Stomach (tissue), 9 donors: ENCODE data around the gene NDUFA8. TPM values are rescaled to one million over a fixed set of nuclear protein-coding genes. Genes with fewer than 3 reads are reported as not detected.
A peak's percentile ranks its signal among the peaks of the same experiment; 100 is the strongest.

Experiments
- DNase-seq, 2 donors: peaks; one replicate each; pipeline versions ENCODE4 v3.0.0 to v3.0.0-alpha.2; 2013 to 2019
- H3K27ac ChIP-seq, 5 donors: fragments of 200-600 bp in 4 of 5; sonication (generic) in 4 of 5; one replicate each; pipeline ENCODE4 v1.5.1; 2013 to 2019; ENCODE audit warnings: mild to moderate bottlenecking in 1 of 5, moderate library complexity in 1 of 5
- H3K27me3 ChIP-seq, 3 donors: fragments of 200-600 bp; sonication (generic); one replicate each; pipeline ENCODE4 v1.5.1; 2017 to 2019; ENCODE audit warnings: mixed run types in 1 of 3
- H3K36me3 ChIP-seq, 4 donors: fragments of 200-600 bp; sonication (generic); 1 replicate in 3 of 4; 2 replicates in 1 of 4; pipeline ENCODE4 v1.5.1; 2016 to 2019
- H3K4me1 ChIP-seq, 4 donors: fragments of 200-600 bp; sonication (generic); one replicate each; pipeline ENCODE4 v1.5.1; 2016 to 2019
- H3K4me3 ChIP-seq, 4 donors: fragments of 200-600 bp; sonication (generic) in 3 of 4; one replicate each; pipeline ENCODE4 v1.5.1; 2016 to 2019; ENCODE audit warnings: mild to moderate bottlenecking in 1 of 4
- H3K9me3 ChIP-seq, 4 donors: fragments of 200-600 bp; sonication (generic); one replicate each; pipeline ENCODE4 v1.5.1; 2016 to 2019
- CTCF ChIP-seq, 7 experiments: fragments of 450-650 bp in 4 of 7; fragments of 200-600 bp in 3 of 7; sonication (generic) in 3 of 7; IDR thresholded peaks; one replicate each; pipeline ENCODE4 v1.5.1; 2016 to 2019; ENCODE audit warnings: antibody characterized with exemption in 7 of 7, control low read depth in 2 of 7, mild to moderate bottlenecking in 1 of 7
- EP300 ChIP-seq: sonication (generic); formaldehyde crosslinking; IDR thresholded peaks from one replicate; pipeline ENCODE4 v1.6.1; 2017; ENCODE audit warnings: antibody characterized with exemption
- POLR2A ChIP-seq, 4 donors: fragments of 450-650 bp; IDR thresholded peaks; one replicate each; pipeline ENCODE4 v1.6.1; 2016; ENCODE audit warnings: antibody characterized with exemption in 4 of 4, control low read depth in 2 of 4, mild to moderate bottlenecking in 1 of 4, moderate library complexity in 1 of 4
- POLR2AphosphoS5 ChIP-seq, 3 donors: sonication (generic); formaldehyde crosslinking; IDR thresholded peaks; one replicate each; pipeline ENCODE4 v1.6.1; 2016; ENCODE audit warnings: antibody characterized with exemption in 3 of 3
- WGBS, 5 donors: extraction: QIAGEN DNeasy Blood & Tissue Kit in 3 of 5; methylation state at CpG; one replicate each; pipeline versions ENCODE4 v1.1.5 to v1.1.7; 2013 to 2018; 5-methylcytosine and 5-hydroxymethylcytosine counted together
- intact Hi-C: fragments of 100-400 bp; cut with DNase I; formaldehyde crosslinking; loops from one replicate; pipeline ENCODE4 v1.15.1; 2023; ENCODE audit warnings: low total_unique reads
- polyA plus RNA-seq, 3 donors: library from polyadenylated mRNA; stranded (reverse); fragments of 200-250 nt; gene quantifications; one replicate each; pipeline ENCODE4 v1.2.3, GENCODE V29; 2013
- total RNA-seq, 5 donors: library from RNA; depleted of rRNA; stranded (reverse); fragments of >200 nt; gene quantifications; one replicate each; pipeline versions ENCODE4 v1.1.0 to v1.2.3, GENCODE V29; 2014 to 2016
- donor health status: healthy with polysubstance abuse.
- donor health status: Bipolar disorder and iron deficiency.
- donor health status: healthy.

NDUFA8 gene
- total and polyA plus RNA-seq, 8 donors, result 10.5 to 130 (median 53.3) TPM

- intact Hi-C loops, result loop anchor here (2.0 to 10.0 kb wide), 3 partner anchors 141 to 321 kb away; partner anchors contain the start of genes MRRF and RBM18
Observed at GRCh38 chr9:122124048-122124447, 35.5 kb downstream of the NDUFA8 start.

GRCh38 chr9:122122903-122123632, 36.5 kb downstream of the NDUFA8 start:
- no peak for TF ChIP-seq POLR2AphosphoS5 (IDR thresholded peaks at IDR 0.05)
- TF ChIP-seq CTCF (IDR thresholded peaks at IDR 0.05), result peak in 6 of 7 experiments; percentile 75 to 97 (median 95)
- TF ChIP-seq POLR2A (IDR thresholded peaks at IDR 0.05), result no peak
- TF ChIP-seq EP300, result no peak
- Histone ChIP-seq H3K4me3 (no peak overlapping the region), H3K27ac (no peak overlapping the region), H3K36me3 (no peaks in the 10 kb centered on the region), H3K27me3 (peaks cover 0 to 29% (median 20%) of the 10 kb centered on the region in 3 donors), H3K4me1 (peaks cover 15 to 26% (median 19%) of the 10 kb centered on the region in 4 donors), H3K9me3 (no peaks in the 10 kb centered on the region)
- intact Hi-C loops, result loop anchor here (10.0 kb wide), 2 partner anchors 142 to 322 kb away; partner anchors contain the start of genes MRRF and RBM18
- 23 to 29% (median 26%) methylated on average over 13 of the region's 13 CpGs for WGBS, 5 donors
- peak; percentile 76 to 86 for DNase-seq

More at GRCh38 chr9:122124048-122124447, 35.5 kb downstream of the NDUFA8 start:
- Histone ChIP-seq H3K27me3 (peaks cover 0 to 36% (median 20%) of the 10 kb centered on the region in 3 donors), H3K9me3 (no peaks in the 10 kb centered on the region), H3K27ac (no peak overlapping the region), H3K4me3 (no peak overlapping the region), H3K36me3 (no peaks in the 10 kb centered on the region), H3K4me1 (peaks cover 15 to 26% (median 19%) of the 10 kb centered on the region in 4 donors)
- WGBS, 5 donors, result 80 to 87% (median 83%) methylated on average over 1 of the region's 1 CpG
- no peak for TF ChIP-seq POLR2AphosphoS5 (IDR thresholded peaks at IDR 0.05)
- no peak for TF ChIP-seq CTCF (IDR thresholded peaks at IDR 0.05)
- no peak for TF ChIP-seq EP300
- TF ChIP-seq POLR2A (IDR thresholded peaks at IDR 0.05), result no peak
- DNase-seq, result no peak

GRCh38 chr9:122122468-122122867, 37.1 kb downstream of the NDUFA8 start:
- TF ChIP-seq EP300 (no peak), POLR2AphosphoS5 (IDR thresholded peaks at IDR 0.05) (no peak), POLR2A (IDR thresholded peaks at IDR 0.05) (no peak), CTCF (IDR thresholded peaks at IDR 0.05) (no peak)
- Histone ChIP-seq H3K4me1 (peaks cover 15 to 26% (median 19%) of the 10 kb centered on the region in 4 donors), H3K9me3 (no peaks in the 10 kb centered on the region), H3K27ac (no peak overlapping the region), H3K27me3 (peaks cover 0 to 23% (median 20%) of the 10 kb centered on the region in 3 donors), H3K4me3 (no peak overlapping the region), H3K36me3 (no peaks in the 10 kb centered on the region)
- intact Hi-C loops, result loop anchor here (10.0 kb wide), 2 partner anchors 142 to 322 kb away; partner anchors contain the start of genes MRRF and RBM18
- WGBS, 5 donors, result 50 to 69% (median 63%) methylated on average over 5 to 6 of the region's 6 CpGs
- no peak for DNase-seq

GRCh38 chr9:122121931-122122330, 37.6 kb downstream of the NDUFA8 start:
- no peak for DNase-seq
- Histone ChIP-seq H3K4me3 (no peak overlapping the region), H3K36me3 (no peaks in the 10 kb centered on the region), H3K27ac (no peak overlapping the region), H3K27me3 (peaks cover 0 to 20% (median 15%) of the 10 kb centered on the region in 3 donors), H3K4me1 (peaks cover 13 to 21% (median 17%) of the 10 kb centered on the region in 4 donors), H3K9me3 (no peaks in the 10 kb centered on the region)
- intact Hi-C loops, result loop anchor here (10.0 kb wide), 2 partner anchors 143 to 323 kb away; partner anchors contain the start of genes MRRF and RBM18
- whole genome bisulfite sequencing, 5 donors, result 92 to 94% (median 93%) methylated on average over 6 of the region's 6 CpGs
- TF ChIP-seq EP300, result no peak
- TF ChIP-seq CTCF (IDR thresholded peaks at IDR 0.05), result no peak
- TF ChIP-seq POLR2AphosphoS5 (IDR thresholded peaks at IDR 0.05), result no peak
- TF ChIP-seq POLR2A (IDR thresholded peaks at IDR 0.05), result no peak
